Measurements from ENCODE around the gene PARD3B.

The PARD3B gene

DNA sequence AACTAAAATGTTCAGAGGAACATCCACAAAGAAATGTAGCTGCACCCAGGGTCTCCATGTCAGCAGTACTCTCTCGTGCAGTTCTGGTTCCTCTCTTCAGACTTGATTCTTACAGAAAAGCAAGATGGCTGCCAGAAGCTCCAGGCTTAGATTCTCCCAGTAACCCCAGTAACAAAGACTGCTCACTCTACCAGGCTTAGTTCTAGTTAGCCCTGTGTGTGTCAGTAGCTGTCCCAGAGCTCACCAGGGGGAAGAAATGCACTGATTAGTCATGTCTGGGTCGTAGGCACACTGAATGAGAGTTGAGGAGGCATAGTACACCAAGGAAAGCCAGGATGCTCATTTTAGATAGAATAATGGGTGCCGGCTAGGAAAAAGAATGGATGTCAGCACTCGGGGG, 742.0 kb downstream of the PARD3B start:
- TF ChIP-seq POLR2A (IDR thresholded peaks at IDR 0.05; ENCODE audit: low read depth, low read length) (no peak), POLR2AphosphoS5 (IDR thresholded peaks at IDR 0.05; ENCODE audit: low read depth, low read length) (no peak), TAF1 (IDR thresholded peaks at IDR 0.05; ENCODE audit: borderline replicate concordance, low read depth, low read length) (no peak)
- FAIRE-seq (no peak), DNase-seq (ENCODE audit: insufficient read length) (no peak)

DNA sequence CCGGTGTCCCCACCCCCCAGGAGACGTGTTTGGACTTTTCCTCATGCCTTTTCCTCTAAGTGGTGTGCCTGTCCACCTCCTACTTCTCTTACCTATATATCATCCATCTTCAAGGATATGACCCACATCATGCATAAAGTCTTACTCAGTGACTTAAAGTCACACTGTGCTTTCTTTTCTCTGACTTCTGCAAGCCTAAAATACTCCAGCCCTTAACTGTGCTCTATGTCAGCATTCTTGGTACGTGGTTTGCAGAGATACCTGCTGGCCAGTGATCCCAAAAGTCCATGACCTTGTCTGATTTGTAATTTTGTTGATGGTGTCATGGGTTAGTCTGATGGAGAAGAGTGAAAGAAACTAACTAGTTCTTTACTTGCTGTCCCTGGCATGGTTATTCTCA, 743.4 kb downstream of the PARD3B start:
- no peak for DNase-seq (ENCODE audit: insufficient read length)
- FAIRE-seq: no peak
- no peak for TF ChIP-seq TAF1 (IDR thresholded peaks at IDR 0.05; ENCODE audit: borderline replicate concordance, low read depth, low read length)

DNA sequence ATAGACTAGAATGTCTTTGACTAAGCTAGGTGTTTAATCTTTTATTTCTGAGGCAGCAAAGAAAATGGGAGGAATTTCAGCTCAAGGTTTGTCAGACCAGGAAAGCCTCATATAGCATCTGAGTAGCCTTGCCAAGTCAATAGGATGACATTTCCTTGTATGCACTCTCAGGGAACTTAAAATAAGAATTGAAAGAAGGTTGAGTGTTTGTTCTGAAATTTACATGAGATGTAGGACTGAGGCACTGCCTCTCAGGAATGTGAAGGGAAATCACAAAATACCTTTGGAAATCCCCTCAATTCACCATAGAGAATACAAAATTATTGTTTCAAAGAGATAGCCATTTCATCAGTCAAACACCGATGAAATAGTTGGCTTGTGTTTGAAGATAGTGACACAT, 745.0 kb downstream of the PARD3B start:
- TF ChIP-seq POLR2AphosphoS5 (IDR thresholded peaks at IDR 0.05; ENCODE audit: low read depth, low read length) (no peak), POLR2A (IDR thresholded peaks at IDR 0.05; ENCODE audit: low read depth, low read length) (no peak), TAF1 (IDR thresholded peaks at IDR 0.05; ENCODE audit: borderline replicate concordance, low read depth, low read length) (no peak)
- no peak for DNase-seq (ENCODE audit: insufficient read length)
- no peak for FAIRE-seq

DNA sequence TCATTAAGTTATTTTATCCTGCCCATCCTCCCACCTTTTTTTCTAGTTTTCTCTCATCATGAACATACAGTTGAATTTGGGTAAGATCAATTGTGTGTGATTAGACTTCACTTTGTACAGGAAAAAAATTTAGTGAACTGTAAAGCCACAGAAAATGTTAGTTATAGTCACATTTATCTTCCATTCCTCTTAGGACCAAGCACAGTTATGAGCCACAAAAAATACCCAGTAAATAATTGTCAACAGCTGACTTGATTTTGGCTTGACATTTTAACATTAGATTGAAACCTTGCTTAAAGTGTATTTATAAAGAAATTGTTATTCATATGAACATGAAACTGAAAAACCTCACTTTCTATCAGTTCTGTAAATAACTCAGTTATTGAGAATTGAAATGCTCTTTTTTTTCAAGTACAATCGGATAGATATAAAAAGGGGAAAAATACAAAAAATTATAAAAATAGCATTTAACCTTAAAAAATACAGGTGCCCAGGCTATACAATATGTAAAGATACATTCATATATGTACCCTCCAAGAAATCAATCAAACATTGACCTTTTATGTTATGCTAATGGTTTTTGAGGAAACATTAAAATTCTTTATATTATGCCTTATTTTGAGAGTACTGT, 747.5 kb downstream of the PARD3B start:
- FAIRE-seq (no peak), DNase-seq (ENCODE audit: insufficient read length) (no peak)
- TF ChIP-seq POLR2AphosphoS5 (IDR thresholded peaks at IDR 0.05; ENCODE audit: low read depth, low read length): no peak
- TF ChIP-seq TAF1 (IDR thresholded peaks at IDR 0.05; ENCODE audit: borderline replicate concordance, low read depth, low read length): no peak
- TF ChIP-seq POLR2A (IDR thresholded peaks at IDR 0.05; ENCODE audit: low read depth, low read length): no peak

DNA sequence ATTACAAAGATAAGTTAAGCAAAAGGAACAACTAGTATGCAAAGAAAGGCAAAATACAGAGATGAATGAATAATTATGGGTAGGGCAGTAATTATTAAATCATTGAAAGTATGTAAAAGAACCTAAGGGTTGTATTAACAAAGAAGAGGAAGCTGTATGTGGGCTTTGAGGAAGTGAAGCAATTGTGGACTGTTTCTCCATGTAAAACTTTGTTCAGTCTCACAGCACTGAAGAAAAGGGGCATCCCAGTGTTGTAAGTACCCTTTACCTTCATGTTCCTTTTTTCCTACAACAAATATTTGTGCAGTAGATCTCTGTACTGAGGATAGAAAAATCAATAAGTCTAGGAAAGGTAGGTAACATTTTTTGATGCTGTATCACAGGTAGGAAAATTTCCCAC, 748.3 kb downstream of the PARD3B start:
- no peak for FAIRE-seq
- TF ChIP-seq POLR2AphosphoS5 (IDR thresholded peaks at IDR 0.05; ENCODE audit: low read depth, low read length) (no peak), TAF1 (IDR thresholded peaks at IDR 0.05; ENCODE audit: borderline replicate concordance, low read depth, low read length) (no peak), POLR2A (IDR thresholded peaks at IDR 0.05; ENCODE audit: low read depth, low read length) (no peak)
- no peak for DNase-seq (ENCODE audit: insufficient read length)

DNA sequence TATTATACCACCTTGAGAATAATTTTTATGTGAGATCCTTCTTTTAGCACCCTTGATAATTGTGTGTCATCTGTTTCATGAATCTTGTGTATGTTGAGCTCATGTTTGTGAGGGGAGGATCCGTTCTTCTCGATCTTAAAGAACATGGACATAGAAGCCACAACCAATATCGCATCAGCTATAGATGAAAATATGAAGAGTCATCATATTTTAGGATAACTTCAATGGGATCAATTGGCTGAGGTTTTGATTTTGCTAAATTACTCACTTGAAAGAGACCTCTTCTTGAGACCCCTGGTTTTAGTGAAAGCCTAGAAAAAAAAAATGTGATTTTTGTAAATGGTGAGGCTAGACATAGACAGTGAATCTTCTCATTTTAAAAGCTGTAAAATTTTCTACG, 751.7 kb downstream of the PARD3B start:
- TF ChIP-seq POLR2AphosphoS5 (IDR thresholded peaks at IDR 0.05; ENCODE audit: low read depth, low read length) (no peak), TAF1 (IDR thresholded peaks at IDR 0.05; ENCODE audit: borderline replicate concordance, low read depth, low read length) (no peak), POLR2A (IDR thresholded peaks at IDR 0.05; ENCODE audit: low read depth, low read length) (no peak)
- FAIRE-seq (no peak), DNase-seq (ENCODE audit: insufficient read length) (no peak)

DNA sequence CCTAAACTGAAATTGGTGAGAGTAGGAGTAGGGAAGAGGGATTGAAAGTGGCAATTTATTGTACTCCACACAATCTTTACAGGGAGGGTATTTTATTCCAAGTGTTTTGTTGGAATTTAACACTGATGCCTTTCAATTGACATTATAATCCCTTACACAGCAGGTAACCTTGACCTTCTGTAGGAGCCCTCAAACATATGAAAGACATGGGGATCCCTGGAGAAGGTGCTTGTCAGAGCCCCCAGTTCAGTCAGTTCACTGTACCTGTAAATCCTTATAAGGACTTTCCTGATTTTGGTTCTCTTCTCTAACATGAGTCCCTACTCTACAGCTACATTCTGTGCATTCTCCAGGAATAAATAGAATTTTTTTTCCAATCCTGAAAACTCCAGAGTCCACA, 752.1 kb downstream of the PARD3B start:
- TF ChIP-seq TAF1 (IDR thresholded peaks at IDR 0.05; ENCODE audit: borderline replicate concordance, low read depth, low read length) (no peak), POLR2A (IDR thresholded peaks at IDR 0.05; ENCODE audit: low read depth, low read length) (no peak), POLR2AphosphoS5 (IDR thresholded peaks at IDR 0.05; ENCODE audit: low read depth, low read length) (no peak)
- DNase-seq (ENCODE audit: insufficient read length) (no peak), FAIRE-seq (no peak)

DNA sequence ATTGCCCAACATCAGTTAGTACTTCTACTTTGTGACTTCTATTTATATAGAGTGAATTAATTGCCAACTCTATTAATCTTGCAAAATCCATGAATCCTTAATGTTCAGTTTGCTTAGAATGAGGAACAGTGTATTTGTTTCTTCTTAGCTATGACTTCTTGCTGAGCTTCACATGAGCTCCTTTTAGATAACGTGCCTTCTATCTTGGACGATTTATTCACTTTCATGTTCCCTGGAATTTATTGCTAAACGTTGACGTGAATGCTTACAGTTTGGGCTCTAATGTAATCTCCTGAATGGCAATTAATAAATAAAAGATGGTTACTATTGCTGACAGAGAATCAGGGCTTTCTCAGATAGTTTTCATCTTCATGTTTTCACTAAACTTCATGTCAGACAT, 752.6 kb downstream of the PARD3B start:
- no peak for TF ChIP-seq POLR2AphosphoS5 (IDR thresholded peaks at IDR 0.05; ENCODE audit: low read depth, low read length)
- TF ChIP-seq POLR2A (IDR thresholded peaks at IDR 0.05; ENCODE audit: low read depth, low read length): no peak
- DNase-seq (ENCODE audit: insufficient read length) (no peak), FAIRE-seq (no peak)

DNA sequence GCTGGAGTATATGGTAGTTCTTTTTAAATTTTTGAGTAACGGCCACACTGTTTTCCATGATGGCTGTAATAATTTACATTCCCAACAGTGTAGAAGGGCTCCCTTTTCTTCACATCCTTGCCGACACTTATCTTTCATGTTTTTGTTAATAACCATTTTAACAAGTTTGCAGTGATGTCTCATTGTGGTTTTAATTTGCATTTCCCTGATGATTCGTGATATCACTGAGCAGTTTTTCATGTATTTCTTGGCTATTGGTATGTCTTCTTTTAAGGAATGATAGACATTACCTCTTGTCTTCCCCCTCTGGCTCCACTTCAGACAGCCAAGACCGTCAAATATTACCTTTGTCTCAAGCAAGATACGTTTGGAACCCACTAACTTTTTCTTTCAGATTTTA, 765.9 kb downstream of the PARD3B start:
- no peak for DNase-seq (ENCODE audit: insufficient read length)
- FAIRE-seq: no peak
- TF ChIP-seq POLR2AphosphoS5 (IDR thresholded peaks at IDR 0.05; ENCODE audit: low read depth, low read length) (no peak), POLR2A (IDR thresholded peaks at IDR 0.05; ENCODE audit: low read depth, low read length) (no peak), TAF1 (IDR thresholded peaks at IDR 0.05; ENCODE audit: borderline replicate concordance, low read depth, low read length) (no peak)

DNA sequence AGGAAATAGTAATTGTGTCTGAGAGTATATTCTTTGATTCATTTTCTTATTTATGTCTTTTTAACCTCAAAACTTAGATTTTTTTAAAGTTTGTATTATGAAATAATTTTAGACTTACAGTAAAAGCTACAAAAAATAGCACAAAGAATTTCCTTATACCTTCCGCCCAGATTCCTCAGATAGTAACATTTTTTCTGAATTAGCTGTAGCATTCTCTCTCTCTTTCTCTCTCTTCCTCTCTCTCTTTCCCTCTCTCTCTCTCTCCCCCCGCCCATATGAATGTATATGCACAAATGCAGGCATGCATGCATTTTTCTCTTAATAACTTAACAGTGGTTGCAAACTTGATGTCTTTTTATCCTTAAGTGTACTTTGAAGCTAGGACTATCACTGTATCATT, 776.0 kb downstream of the PARD3B start:
- TF ChIP-seq POLR2AphosphoS5 (IDR thresholded peaks at IDR 0.05; ENCODE audit: low read depth, low read length): no peak
- TF ChIP-seq POLR2A (IDR thresholded peaks at IDR 0.05; ENCODE audit: low read depth, low read length): no peak
- no peak for TF ChIP-seq TAF1 (IDR thresholded peaks at IDR 0.05; ENCODE audit: borderline replicate concordance, low read depth, low read length)
- no peak for DNase-seq (ENCODE audit: insufficient read length)
- FAIRE-seq: no peak

DNA sequence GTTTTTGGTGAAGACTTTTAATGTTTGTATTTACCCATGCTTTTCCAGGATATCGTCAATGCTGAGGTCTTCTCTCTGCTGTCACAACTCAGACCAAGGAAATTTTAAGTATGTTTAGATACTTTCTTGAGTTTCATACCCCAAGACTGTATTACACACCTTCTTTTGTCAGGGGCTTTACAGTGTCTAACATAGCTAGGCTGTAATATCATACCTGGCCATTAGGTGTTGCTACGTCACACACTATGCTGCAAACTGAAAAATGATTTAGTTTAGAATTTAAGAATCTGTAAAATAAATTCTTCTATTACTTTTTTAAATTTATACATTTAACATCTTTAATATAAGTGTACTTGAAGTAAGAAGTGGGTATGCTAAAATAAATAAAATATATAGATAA, 778.7 kb downstream of the PARD3B start:
- FAIRE-seq: no peak
- no peak for TF ChIP-seq POLR2AphosphoS5 (IDR thresholded peaks at IDR 0.05; ENCODE audit: low read depth, low read length)
- DNase-seq (ENCODE audit: insufficient read length): no peak

DNA sequence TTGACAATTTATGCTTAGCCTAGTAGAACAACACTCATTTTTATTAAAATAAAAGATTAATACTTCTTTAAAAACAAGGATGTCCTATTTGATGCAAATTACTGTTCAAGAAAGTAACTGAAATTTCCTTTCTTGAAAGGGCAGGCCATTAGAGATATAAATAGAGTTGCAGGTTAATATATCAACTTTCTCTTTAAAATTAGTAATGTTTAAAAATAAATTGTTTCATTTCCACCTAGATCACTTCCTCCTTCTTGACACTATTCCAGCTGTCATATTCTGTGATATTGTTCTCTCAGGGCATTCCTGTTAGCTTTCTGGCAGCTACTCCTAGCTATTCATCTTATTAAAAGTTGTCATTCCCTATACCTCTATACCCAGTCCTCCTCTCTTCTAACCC, 779.1 kb downstream of the PARD3B start:
- TF ChIP-seq POLR2A (IDR thresholded peaks at IDR 0.05; ENCODE audit: low read depth, low read length) (no peak), TAF1 (IDR thresholded peaks at IDR 0.05; ENCODE audit: borderline replicate concordance, low read depth, low read length) (no peak), POLR2AphosphoS5 (IDR thresholded peaks at IDR 0.05; ENCODE audit: low read depth, low read length) (no peak)
- DNase-seq (ENCODE audit: insufficient read length) (no peak), FAIRE-seq (no peak)

DNA sequence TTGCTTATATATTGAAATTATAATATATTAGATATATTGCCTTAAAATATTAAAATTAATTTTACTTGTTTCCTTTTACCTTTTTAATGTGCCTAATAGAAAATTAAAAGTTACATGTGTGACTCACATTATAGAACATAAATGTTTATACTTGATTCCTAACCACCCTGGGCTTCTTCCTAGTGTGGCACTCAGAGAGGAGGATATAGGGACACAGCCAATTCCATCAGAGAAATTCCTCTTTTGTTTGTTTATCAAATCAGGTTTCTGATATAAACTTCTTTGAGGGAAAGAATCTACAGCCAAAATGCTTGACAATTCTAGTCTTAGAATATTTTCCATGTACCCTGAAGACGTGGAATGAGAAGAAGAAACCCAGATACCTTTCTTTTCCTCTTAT, 788.1 kb downstream of the PARD3B start:
- DNase-seq (ENCODE audit: insufficient read length): no peak
- no peak for TF ChIP-seq POLR2A (IDR thresholded peaks at IDR 0.05; ENCODE audit: low read depth, low read length)
- no peak for TF ChIP-seq POLR2AphosphoS5 (IDR thresholded peaks at IDR 0.05; ENCODE audit: low read depth, low read length)
- TF ChIP-seq TAF1 (IDR thresholded peaks at IDR 0.05; ENCODE audit: borderline replicate concordance, low read depth, low read length): no peak
- no peak for FAIRE-seq

All from GM12892 (cell line).